Uterus (tissue), 2 donors: Measurements from ENCODE around the gene PRSS22.

ENCODE experiments used
- POLR2A ChIP-seq, 2 donors: fragments of 450-650 bp; IDR thresholded peaks; one replicate each; pipeline ENCODE4 v1.6.1; 2016; ENCODE audit warnings: antibody characterized with exemption in 2 of 2, mild to moderate bottlenecking in 1 of 2, moderate library complexity in 1 of 2
- TF ChIP-seq, protein P1 (sequence below), 4 experiments: fragments of 200-600 bp in 2 of 4; fragments of 450-650 bp in 2 of 4; sonication (generic) in 2 of 4; IDR thresholded peaks; one replicate each; pipeline ENCODE4 v1.5.1; 2016 to 2019; ENCODE audit warnings: antibody characterized with exemption in 4 of 4, mild to moderate bottlenecking in 2 of 4, moderate library complexity in 1 of 4

DNA sequence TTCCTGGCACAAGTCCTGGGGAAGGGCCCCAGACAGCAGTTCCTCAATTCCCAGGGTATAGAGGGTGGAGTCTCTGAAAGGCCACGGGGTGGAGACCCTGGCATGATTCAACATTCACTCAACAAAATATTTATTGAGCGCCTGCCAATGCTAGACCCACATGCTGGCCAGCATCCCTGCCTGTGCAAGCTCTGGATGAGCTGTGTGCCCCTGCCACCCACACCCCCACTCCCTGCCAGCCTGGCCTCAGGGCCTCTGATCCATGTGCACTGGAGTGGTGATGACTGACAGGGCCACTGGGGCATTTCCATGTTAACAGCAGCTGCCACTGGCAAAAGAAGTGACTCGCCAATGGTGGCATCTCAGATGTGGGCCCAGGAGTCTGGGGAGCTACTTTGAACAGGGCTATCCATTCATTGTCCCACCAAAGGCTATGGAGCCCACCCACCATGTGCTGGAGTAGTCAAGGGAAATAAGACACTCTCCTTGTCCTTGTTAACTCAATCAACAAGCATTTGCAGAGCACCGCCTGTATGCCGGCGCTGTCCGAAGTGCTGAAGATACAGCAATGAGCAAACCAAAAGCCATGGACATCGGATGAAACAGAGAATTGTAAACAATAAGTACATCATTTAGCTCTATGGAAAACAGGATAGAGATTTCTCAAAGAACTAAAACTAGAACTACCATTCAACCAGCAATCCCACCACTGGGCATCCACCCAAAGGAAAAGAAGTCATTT, 3.0 kb upstream of the PRSS22 start:
- TF ChIP-seq, protein P1, sequence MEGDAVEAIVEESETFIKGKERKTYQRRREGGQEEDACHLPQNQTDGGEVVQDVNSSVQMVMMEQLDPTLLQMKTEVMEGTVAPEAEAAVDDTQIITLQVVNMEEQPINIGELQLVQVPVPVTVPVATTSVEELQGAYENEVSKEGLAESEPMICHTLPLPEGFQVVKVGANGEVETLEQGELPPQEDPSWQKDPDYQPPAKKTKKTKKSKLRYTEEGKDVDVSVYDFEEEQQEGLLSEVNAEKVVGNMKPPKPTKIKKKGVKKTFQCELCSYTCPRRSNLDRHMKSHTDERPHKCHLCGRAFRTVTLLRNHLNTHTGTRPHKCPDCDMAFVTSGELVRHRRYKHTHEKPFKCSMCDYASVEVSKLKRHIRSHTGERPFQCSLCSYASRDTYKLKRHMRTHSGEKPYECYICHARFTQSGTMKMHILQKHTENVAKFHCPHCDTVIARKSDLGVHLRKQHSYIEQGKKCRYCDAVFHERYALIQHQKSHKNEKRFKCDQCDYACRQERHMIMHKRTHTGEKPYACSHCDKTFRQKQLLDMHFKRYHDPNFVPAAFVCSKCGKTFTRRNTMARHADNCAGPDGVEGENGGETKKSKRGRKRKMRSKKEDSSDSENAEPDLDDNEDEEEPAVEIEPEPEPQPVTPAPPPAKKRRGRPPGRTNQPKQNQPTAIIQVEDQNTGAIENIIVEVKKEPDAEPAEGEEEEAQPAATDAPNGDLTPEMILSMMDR (IDR thresholded peaks at IDR 0.05): no peak
- TF ChIP-seq POLR2A (IDR thresholded peaks at IDR 0.05): no peak
